ENCODE measurements around the gene MYO15A.

The MYO15A gene, protein sequence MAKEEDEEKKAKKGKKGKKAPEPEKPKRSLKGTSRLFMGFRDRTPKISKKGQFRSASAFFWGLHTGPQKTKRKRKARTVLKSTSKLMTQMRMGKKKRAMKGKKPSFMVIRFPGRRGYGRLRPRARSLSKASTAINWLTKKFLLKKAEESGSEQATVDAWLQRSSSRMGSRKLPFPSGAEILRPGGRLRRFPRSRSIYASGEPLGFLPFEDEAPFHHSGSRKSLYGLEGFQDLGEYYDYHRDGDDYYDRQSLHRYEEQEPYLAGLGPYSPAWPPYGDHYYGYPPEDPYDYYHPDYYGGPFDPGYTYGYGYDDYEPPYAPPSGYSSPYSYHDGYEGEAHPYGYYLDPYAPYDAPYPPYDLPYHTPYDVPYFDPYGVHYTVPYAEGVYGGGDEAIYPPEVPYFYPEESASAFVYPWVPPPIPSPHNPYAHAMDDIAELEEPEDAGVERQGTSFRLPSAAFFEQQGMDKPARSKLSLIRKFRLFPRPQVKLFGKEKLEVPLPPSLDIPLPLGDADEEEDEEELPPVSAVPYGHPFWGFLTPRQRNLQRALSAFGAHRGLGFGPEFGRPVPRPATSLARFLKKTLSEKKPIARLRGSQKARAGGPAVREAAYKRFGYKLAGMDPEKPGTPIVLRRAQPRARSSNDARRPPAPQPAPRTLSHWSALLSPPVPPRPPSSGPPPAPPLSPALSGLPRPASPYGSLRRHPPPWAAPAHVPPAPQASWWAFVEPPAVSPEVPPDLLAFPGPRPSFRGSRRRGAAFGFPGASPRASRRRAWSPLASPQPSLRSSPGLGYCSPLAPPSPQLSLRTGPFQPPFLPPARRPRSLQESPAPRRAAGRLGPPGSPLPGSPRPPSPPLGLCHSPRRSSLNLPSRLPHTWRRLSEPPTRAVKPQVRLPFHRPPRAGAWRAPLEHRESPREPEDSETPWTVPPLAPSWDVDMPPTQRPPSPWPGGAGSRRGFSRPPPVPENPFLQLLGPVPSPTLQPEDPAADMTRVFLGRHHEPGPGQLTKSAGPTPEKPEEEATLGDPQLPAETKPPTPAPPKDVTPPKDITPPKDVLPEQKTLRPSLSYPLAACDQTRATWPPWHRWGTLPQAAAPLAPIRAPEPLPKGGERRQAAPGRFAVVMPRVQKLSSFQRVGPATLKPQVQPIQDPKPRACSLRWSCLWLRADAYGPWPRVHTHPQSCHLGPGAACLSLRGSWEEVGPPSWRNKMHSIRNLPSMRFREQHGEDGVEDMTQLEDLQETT (N-terminal part only)

DNA sequence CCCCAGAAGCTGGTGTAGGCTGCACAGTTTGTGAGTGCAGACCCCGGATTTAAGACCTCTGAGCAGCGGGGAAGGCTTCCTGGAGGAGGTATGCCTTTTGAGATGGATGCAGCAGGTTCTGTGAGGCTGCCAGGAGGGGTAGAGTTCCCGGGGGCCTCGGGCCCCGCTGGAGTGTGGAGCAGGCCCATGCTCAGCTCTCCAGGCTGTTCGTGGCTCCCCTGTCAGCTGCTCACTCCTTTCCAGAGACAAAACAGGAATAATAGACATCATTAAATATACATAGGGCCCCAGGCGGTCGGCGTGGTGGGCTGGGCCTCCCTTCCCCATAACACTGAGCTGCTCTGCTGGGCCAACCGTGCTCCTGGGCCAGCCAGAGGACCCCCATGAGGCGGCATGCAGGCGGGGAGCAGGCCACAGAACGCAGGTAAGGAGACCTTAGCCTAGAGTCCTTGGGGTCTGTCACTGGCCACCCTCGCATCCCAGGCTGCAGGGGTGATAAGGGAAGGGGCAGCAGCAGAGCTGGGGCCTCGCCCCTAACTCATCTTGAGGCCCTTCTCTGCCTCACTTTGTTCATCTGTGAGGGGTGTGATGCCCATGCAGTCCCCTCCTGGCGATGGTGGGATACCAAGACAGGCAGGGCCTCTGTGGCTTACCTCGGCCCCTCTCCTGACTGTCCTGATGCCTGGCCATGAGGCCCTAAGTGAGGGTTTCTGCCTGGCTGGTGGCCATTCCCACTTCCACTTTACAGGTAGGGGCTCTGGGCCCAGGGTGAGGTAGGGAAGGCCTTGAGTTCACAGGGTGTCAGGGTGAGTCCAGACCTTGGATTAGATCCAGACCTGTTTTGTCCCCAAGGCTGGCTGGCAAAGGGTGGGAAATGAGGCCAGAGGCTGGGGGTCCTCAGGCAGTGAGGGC is at the start of gene MYO15A:
Gene MYO15A, plus strand, starts transcription at position 356 of the 912 bp plus-strand sequence. CDS start 10,045 bp downstream, outside the sequence.
- TF ChIP-seq ZFX (IDR thresholded peaks at IDR 0.05; ENCODE audit: borderline replicate concordance) (no peak), CTCF (IDR thresholded peaks at IDR 0.05) (no peak)
- H3K27ac ChIP-seq, result no peak within 1 kb of the TSS

DNA sequence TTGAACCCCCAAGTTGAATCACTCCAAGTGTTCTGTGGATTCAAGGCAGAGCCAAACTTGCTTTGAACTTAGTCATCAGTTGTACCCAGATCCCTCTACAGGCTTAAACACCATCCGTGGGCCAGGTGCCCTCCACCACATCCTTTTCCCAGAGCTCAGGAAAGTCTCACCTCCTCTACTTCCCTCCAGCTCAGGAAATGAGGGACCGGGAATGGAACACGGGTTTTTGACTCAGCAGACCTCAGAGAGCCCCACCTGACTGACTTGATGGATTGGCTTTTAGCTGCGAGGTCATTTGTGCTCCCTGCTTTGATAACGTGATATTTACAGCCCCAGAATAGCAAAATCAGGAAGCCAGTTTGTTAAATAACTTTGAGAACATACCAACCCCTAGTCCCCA is 49.3 kb upstream of the MYO15A start:
- H3K27ac ChIP-seq, result no peak overlapping the region
- no peak for TF ChIP-seq ZFX (IDR thresholded peaks at IDR 0.05; ENCODE audit: borderline replicate concordance)
- TF ChIP-seq CTCF (IDR thresholded peaks at IDR 0.05), result no peak

- TF ChIP-seq ZFX (IDR thresholded peaks at IDR 0.05; ENCODE audit: borderline replicate concordance) (no peak), CTCF (IDR thresholded peaks at IDR 0.05) (no peak)
- H3K27ac ChIP-seq, result no peak overlapping the region
These were observed 44.5 kb upstream of the MYO15A start for GRCh38 chr17:18064053-18064452.

DNA sequence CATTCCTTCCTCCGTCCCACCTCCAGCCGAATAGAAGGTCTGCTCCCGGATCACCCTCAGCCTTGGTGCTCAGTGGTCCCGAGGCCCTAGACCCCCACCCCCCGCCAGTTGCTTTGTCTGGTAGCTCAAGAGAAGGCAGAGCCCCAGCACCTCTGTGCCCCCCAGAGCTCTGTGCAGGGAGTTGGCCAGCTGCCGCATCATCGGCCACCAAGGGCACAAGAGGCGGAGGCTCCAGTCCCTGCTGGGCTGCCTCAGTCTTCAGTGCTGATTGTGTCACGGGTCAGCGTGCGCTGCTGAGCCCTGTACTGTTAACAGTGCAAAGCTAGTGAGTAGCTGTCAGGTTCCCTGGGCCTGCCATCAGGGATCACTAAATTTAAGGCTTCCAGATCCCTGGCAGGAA is 43.0 kb upstream of the MYO15A start:
- H3K27ac ChIP-seq, result no peak overlapping the region
- TF ChIP-seq ZFX (IDR thresholded peaks at IDR 0.05; ENCODE audit: borderline replicate concordance) (no peak), CTCF (IDR thresholded peaks at IDR 0.05) (no peak)

GRCh38 chr17:18066866-18067265 is 41.7 kb upstream of the MYO15A start:
- TF ChIP-seq CTCF (IDR thresholded peaks at IDR 0.05), result no peak
- TF ChIP-seq ZFX (IDR thresholded peaks at IDR 0.05; ENCODE audit: borderline replicate concordance), result no peak
- H3K27ac ChIP-seq, result no peak overlapping the region

- H3K27ac ChIP-seq, result no peak overlapping the region
- TF ChIP-seq ZFX (IDR thresholded peaks at IDR 0.05; ENCODE audit: borderline replicate concordance) (no peak), CTCF (IDR thresholded peaks at IDR 0.05) (no peak)
These were observed 39.5 kb upstream of the MYO15A start for GRCh38 chr17:18069101-18069500.

Measured in 22Rv1 (cell line).